PC-9 (cell line): Measurements from ENCODE around the gene GRB7. TPM values are rescaled to one million over a fixed set of nuclear protein-coding genes. Genes with fewer than 3 reads are reported as not detected.

Experiments used
- BruUV-seq: library from RNA; stranded (reverse); fragments of 400-500 nt; replicated peaks from 2 replicates; lab custom pipeline; 2021; lab: Mats Ljungman, UMichigan
- CTCF ChIA-PET: fragments of 300-600 bp; sonication (Branson Sonifier 250); formaldehyde crosslinking; loops from one replicate; lab custom pipeline; 2022; ENCODE audit warnings: antibody characterized with exemption; lab: Charles Lee
- POLR2A ChIA-PET: fragments of 300-600 bp; sonication (Branson Sonifier 250); formaldehyde crosslinking; loops from one replicate; lab custom pipeline; 2022; ENCODE audit warnings: antibody characterized with exemption; ENCODE audit not compliant: unreplicated experiment; lab: Charles Lee
- DNase-seq, 2 experiments: peaks; one replicate each; pipeline versions ENCODE4 v3.0.0 to v3.0.0-alpha.2; 2015 to 2022; ENCODE audit warnings: mixed read lengths in 1 of 2
- H2AFZ ChIP-seq: fragments of 200-600 bp; sonication (generic); 2 replicates; pipeline ENCODE4 v1.8.1; 2017; ENCODE audit warnings: antibody characterized with exemption
- H3F3A ChIP-seq: fragments of 200-600 bp; sonication (generic); 2 replicates; pipeline ENCODE4 v1.8.1; 2017; ENCODE audit warnings: antibody characterized with exemption, mild to moderate bottlenecking, low read depth; ENCODE audit not compliant: insufficient read depth
- H3K27ac ChIP-seq: fragments of 200-600 bp; sonication (generic); 2 replicates; pipeline ENCODE4 v1.6.1; 2016; ENCODE audit warnings: mixed run types
- H3K27me3 ChIP-seq: fragments of 200-600 bp; sonication (generic); 2 replicates; pipeline ENCODE4 v1.6.1; 2016; ENCODE audit warnings: low read depth, mixed run types; ENCODE audit not compliant: insufficient read depth
- H3K36me3 ChIP-seq: fragments of 200-600 bp; sonication (generic); 2 replicates; pipeline ENCODE4 v1.6.1; 2016; ENCODE audit warnings: low read depth, mixed run types
- H3K4me1 ChIP-seq: fragments of 200-600 bp; sonication (generic); replicated peaks from 2 replicates; pipeline ENCODE4 v1.6.1; 2016; ENCODE audit warnings: mixed run types; ENCODE audit not compliant: insufficient read depth
- H3K4me2 ChIP-seq: fragments of 200-600 bp; sonication (generic); 2 replicates; pipeline ENCODE4 v1.6.1; 2017; ENCODE audit warnings: mixed run types
- H3K4me3 ChIP-seq: fragments of 200-600 bp; sonication (generic); 2 replicates; pipeline ENCODE4 v1.6.1; 2016; ENCODE audit warnings: mixed run types
- H3K79me2 ChIP-seq: fragments of 200-600 bp; sonication (generic); 2 replicates; pipeline ENCODE4 v1.6.1; 2017; ENCODE audit warnings: low read depth, mixed run types
- H3K9me2 ChIP-seq: fragments of 200-600 bp; sonication (generic); 2 replicates; pipeline ENCODE4 v1.8.1; 2017; ENCODE audit warnings: mild to moderate bottlenecking; ENCODE audit not compliant: insufficient read depth
- H3K9me3 ChIP-seq: fragments of 200-600 bp; sonication (generic); 2 replicates; pipeline ENCODE4 v1.8.1; 2016; ENCODE audit warnings: low read depth; ENCODE audit not compliant: insufficient read depth
- H4K20me1 ChIP-seq: fragments of 200-600 bp; sonication (generic); 2 replicates; pipeline ENCODE4 v1.8.1; 2017; ENCODE audit not compliant: insufficient read depth
- CTCF ChIP-seq: fragments of 200-600 bp; sonication (generic); conservative IDR thresholded peaks from 2 replicates; pipeline ENCODE4 v1.6.1; 2017; ENCODE audit warnings: mixed run types, antibody characterized with exemption, mild to moderate bottlenecking, moderate library complexity
- EZH2 ChIP-seq: fragments of 200-600 bp; sonication (generic); IDR thresholded peaks from 2 replicates; pipeline ENCODE4 v1.8.0; 2017; ENCODE audit warnings: antibody characterized with exemption, low read depth
- intact Hi-C: fragments of 100-400 bp; cut with micrococcal nuclease; formaldehyde crosslinking; loops from one replicate; pipeline ENCODE4 v1.10.0; 2022; ENCODE audit not compliant: unreplicated experiment
- total RNA-seq: library from RNA; stranded (reverse); gene quantifications from 2 replicates; pipeline ENCODE4 v1.2.3, GENCODE V29; 2021

Gene GRB7
- total RNA-seq, 1 experiment from 2014 or later, result 49.1 TPM

DNA sequence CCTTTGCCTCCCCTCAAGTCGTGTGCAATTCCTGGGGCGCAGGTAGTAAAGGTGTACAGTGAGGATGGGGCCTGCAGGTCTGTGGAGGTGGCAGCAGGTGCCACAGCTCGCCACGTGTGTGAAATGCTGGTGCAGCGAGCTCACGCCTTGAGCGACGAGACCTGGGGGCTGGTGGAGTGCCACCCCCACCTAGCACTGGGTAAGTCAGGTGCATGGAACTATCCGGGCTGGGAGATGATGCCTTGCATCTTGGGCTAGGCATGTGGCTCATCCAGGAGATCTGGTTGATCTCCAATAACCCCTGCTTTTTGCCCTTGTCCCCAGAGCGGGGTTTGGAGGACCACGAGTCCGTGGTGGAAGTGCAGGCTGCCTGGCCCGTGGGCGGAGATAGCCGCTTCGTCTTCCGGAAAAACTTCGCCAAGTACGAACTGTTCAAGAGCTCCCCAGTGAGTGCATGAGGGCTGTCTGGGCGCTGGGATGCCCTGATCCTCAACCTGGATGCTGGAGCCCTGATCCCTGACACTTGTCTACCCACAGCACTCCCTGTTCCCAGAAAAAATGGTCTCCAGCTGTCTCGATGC is 5.2 kb downstream of the GRB7 start:
- H3K27ac ChIP-seq, result no peak overlapping the region
- no peak for TF ChIP-seq EZH2
- no peak overlapping the region for H2AFZ ChIP-seq
- H4K20me1 ChIP-seq, result no peaks in the 10 kb centered on the region
- H3K36me3 ChIP-seq, result peaks cover 15% of the 10 kb centered on the region; the same call in 1 of the 2 replicates
- peaks cover 11% of the 10 kb centered on the region for H3K4me1 ChIP-seq
- no peaks in the 10 kb centered on the region for H3K9me2 ChIP-seq
- H3K27me3 ChIP-seq, result no peaks in the 10 kb centered on the region
- no peak for DNase-seq
- no TSS peak for BruUV-seq
- peaks cover 23% of the 10 kb centered on the region for H3K79me2 ChIP-seq
- ChIA-PET CTCF (no interaction called here), POLR2A (no interaction called here)
- no peak overlapping the region for H3K4me2 ChIP-seq
- H3F3A ChIP-seq, result peaks cover 32% of the 10 kb centered on the region
- intact Hi-C loops, result no loop called here
- H3K4me3 ChIP-seq, result no peak overlapping the region
- H3K9me3 ChIP-seq, result no peaks in the 10 kb centered on the region

DNA sequence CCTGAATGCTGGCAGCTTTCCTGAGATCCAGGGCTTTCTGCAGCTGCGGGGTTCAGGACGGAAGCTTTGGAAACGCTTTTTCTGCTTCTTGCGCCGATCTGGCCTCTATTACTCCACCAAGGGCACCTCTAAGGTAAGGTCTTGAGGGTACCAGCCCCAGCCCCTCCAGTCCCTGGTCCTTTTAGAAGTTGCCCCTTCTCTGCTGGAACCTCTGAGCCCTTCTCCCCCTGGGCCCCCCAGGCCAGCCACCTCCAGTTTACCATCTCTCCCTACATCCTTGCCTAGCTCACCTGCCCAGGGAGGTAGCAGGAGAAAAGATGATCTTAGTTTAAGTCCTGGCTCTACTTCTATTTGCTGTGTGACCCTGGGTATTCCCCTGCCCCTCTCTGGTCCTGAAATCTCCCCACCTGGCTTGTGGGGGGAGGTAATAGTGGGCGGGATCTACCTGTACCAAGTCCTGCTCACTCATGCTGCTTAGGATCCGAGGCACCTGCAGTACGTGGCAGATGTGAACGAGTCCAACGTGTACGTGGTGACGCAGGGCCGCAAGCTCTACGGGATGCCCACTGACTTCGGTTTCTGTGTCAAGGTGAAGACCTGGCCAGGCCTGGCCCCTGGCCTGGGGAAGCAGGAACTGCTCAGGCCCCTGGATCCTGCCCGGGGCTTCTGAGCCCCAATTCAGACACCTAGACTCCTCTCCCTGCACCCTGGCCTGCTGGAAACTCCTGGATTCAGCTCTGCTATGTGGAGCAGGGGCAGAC is 6.5 kb downstream of the GRB7 start:
- BruUV-seq, result no TSS peak
- Histone ChIP-seq H3K4me2 (no peak overlapping the region), H3K79me2 (peaks cover 23% of the 10 kb centered on the region), H3K9me3 (no peaks in the 10 kb centered on the region), H2AFZ (no peak overlapping the region), H3K27ac (no peak overlapping the region), H3K9me2 (no peaks in the 10 kb centered on the region), H4K20me1 (no peaks in the 10 kb centered on the region), H3K4me3 (no peak overlapping the region), H3K27me3 (no peaks in the 10 kb centered on the region), H3K36me3 (peaks cover 15% of the 10 kb centered on the region; the same call in 1 of the 2 replicates), H3K4me1 (peaks cover 11% of the 10 kb centered on the region), H3F3A (peaks cover 36% of the 10 kb centered on the region)
- ChIA-PET CTCF (no interaction called here), POLR2A (no interaction called here)
- intact Hi-C loops, result no loop called here
- no peak for DNase-seq
- TF ChIP-seq CTCF (no peak), EZH2 (no peak)

GRCh38 chr17:39744836-39745215 is 7.1 kb downstream of the GRB7 start:
- no peak overlapping the region for H3K4me2 ChIP-seq
- H3K4me3 ChIP-seq, result no peak overlapping the region
- no peak overlapping the region for H3K27ac ChIP-seq
- no peaks in the 10 kb centered on the region for H3K9me3 ChIP-seq
- peaks cover 21% of the 10 kb centered on the region for H3K79me2 ChIP-seq
- no TSS peak for BruUV-seq
- H3F3A ChIP-seq, result peaks cover 38% of the 10 kb centered on the region
- CTCF ChIA-PET, result no interaction called here
- POLR2A ChIA-PET, result no interaction called here
- H3K36me3 ChIP-seq, result peaks cover 15% of the 10 kb centered on the region; the same call in 1 of the 2 replicates
- H2AFZ ChIP-seq, result no peak overlapping the region
- peaks cover 16% of the 10 kb centered on the region for H3K4me1 ChIP-seq
- H3K27me3 ChIP-seq, result no peaks in the 10 kb centered on the region
- H3K9me2 ChIP-seq, result no peaks in the 10 kb centered on the region
- no peaks in the 10 kb centered on the region for H4K20me1 ChIP-seq
- no peak for DNase-seq
- intact Hi-C loops, result no loop called here
- TF ChIP-seq CTCF, result no peak
- no peak for TF ChIP-seq EZH2
